Measurements from ENCODE around the gene KIAA1755.

DNA sequence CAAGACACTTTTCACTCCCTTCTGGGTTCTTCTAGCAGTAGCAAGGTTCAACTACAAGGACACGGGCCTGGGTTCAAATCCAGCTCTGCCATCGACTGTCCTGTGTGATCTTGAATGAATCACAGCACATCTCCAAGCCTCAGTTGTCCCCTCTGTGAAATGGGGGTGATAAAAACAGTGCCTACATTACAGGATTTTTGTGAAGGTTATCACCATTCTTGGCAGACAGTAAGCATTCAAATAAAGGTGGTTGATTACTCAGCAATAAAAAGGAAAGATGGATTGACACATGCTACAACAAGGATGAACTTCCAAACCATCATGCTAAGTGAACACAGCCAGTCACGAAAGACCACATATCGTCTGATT is 88.9 kb downstream of the KIAA1755 start:
- no peak for TF ChIP-seq EZH2 (IDR thresholded peaks at IDR 0.05; ENCODE audit: borderline replicate concordance, insufficient read depth, low read depth, low read length, poor library complexity, severe bottlenecking)
- TF ChIP-seq, protein P1, sequence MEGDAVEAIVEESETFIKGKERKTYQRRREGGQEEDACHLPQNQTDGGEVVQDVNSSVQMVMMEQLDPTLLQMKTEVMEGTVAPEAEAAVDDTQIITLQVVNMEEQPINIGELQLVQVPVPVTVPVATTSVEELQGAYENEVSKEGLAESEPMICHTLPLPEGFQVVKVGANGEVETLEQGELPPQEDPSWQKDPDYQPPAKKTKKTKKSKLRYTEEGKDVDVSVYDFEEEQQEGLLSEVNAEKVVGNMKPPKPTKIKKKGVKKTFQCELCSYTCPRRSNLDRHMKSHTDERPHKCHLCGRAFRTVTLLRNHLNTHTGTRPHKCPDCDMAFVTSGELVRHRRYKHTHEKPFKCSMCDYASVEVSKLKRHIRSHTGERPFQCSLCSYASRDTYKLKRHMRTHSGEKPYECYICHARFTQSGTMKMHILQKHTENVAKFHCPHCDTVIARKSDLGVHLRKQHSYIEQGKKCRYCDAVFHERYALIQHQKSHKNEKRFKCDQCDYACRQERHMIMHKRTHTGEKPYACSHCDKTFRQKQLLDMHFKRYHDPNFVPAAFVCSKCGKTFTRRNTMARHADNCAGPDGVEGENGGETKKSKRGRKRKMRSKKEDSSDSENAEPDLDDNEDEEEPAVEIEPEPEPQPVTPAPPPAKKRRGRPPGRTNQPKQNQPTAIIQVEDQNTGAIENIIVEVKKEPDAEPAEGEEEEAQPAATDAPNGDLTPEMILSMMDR (IDR thresholded peaks at IDR 0.05): no peak
